ENCODE results near the gene MRPL53. TPM values are rescaled to one million over a fixed set of nuclear protein-coding genes. Genes with fewer than 3 reads are reported as not detected.
"Not testable (repeated sequence)": the region's sequence is repeated elsewhere in the genome, so short reads cannot be mapped to it uniquely, and the experiment has no call there.

MRPL53 gene
- total RNA-seq, 2 experiments from 2014 or later = 72.5 to 83.1 TPM

GRCh38 chr2:74450570-74451190 is 21.8 kb downstream of the MRPL53 start:
- Mint-ChIP-seq H3K27ac (peak overlapping the region; percentile 41), H3K27me3 (peaks cover 6% of the 10 kb centered on the region), H3K36me3 (ENCODE audit: low read depth) (peaks cover 2% of the 10 kb centered on the region), H3K4me3 (no peak overlapping the region), H3K9me3 (no peaks in the 10 kb centered on the region), H3K4me1 (peaks cover 34% of the 10 kb centered on the region)
- ChIA-PET CTCF (interaction anchor here (0.7 to 0.9 kb wide), 2 partner anchors 10 to 11 kb away, joined by 3 to 4 read pairs; no protein-coding TSS in a partner anchor), POLR2A (no interaction called here)
- no peak for DNase-seq

GRCh38 chr2:74448771-74449170 is 23.7 kb downstream of the MRPL53 start:
- peaks cover 19% of the 10 kb centered on the region for H3K4me1 Mint-ChIP-seq
- CTCF ChIA-PET = interaction anchor here (1.1 kb wide), 1 partner anchor 9 kb away, joined by 3 read pairs; no protein-coding TSS in a partner anchor
- H3K27ac Mint-ChIP-seq = peak overlapping the region; percentile 20
- H3K27me3 Mint-ChIP-seq = peaks cover 19% of the 10 kb centered on the region
- POLR2A ChIA-PET = no interaction called here
- no peaks in the 10 kb centered on the region for H3K9me3 Mint-ChIP-seq
- no peaks in the 10 kb centered on the region for H3K36me3 Mint-ChIP-seq (ENCODE audit: low read depth)
- no peak for DNase-seq
- H3K4me3 Mint-ChIP-seq = no peak overlapping the region

GRCh38 chr2:74447230-74447999 is 25.1 kb downstream of the MRPL53 start:
- peaks cover 25% of the 10 kb centered on the region for H3K27me3 Mint-ChIP-seq
- H3K4me3 Mint-ChIP-seq = no peak overlapping the region
- H3K36me3 Mint-ChIP-seq (ENCODE audit: low read depth) = no peaks in the 10 kb centered on the region
- H3K4me1 Mint-ChIP-seq = peaks cover 6% of the 10 kb centered on the region
- DNase-seq = no peak
- POLR2A ChIA-PET = no interaction called here
- CTCF ChIA-PET = no interaction called here
- no peaks in the 10 kb centered on the region for H3K9me3 Mint-ChIP-seq
- no peak overlapping the region for H3K27ac Mint-ChIP-seq

- H3K36me3 Mint-ChIP-seq (ENCODE audit: low read depth) = no peaks in the 10 kb centered on the region
- H3K27ac Mint-ChIP-seq = no peak overlapping the region
- H3K4me3 Mint-ChIP-seq = no peak overlapping the region
- ChIA-PET CTCF (interaction anchor here (0.8 to 1.6 kb wide), 3 partner anchors 10 to 89 kb away, joined by 3 to 4 read pairs (median 3); partner anchors contain the start of gene INO80B), POLR2A (no interaction called here)
- no peaks in the 10 kb centered on the region for H3K9me3 Mint-ChIP-seq
- DNase-seq = no peak
- peaks cover 11% of the 10 kb centered on the region for H3K4me1 Mint-ChIP-seq
- peaks cover 36% of the 10 kb centered on the region for H3K27me3 Mint-ChIP-seq
Measured at GRCh38 chr2:74444498-74445318, 27.8 kb downstream of the MRPL53 start.

GRCh38 chr2:74442483-74443297 is 29.8 kb downstream of the MRPL53 start:
- peak overlapping the region; percentile 55 for H3K4me3 Mint-ChIP-seq
- H3K36me3 Mint-ChIP-seq (ENCODE audit: low read depth); H3K27ac Mint-ChIP-seq; DNase-seq; H3K4me1 Mint-ChIP-seq; POLR2A ChIA-PET; H3K9me3 Mint-ChIP-seq: not testable (repeated sequence)
- H3K27me3 Mint-ChIP-seq = peaks cover 52% of the 10 kb centered on the region
- CTCF ChIA-PET = interaction anchor here (0.9 to 1.8 kb wide), 4 partner anchors 9 to 20 kb away, joined by 3 to 6 read pairs (median 4); no protein-coding TSS in a partner anchor

- ChIA-PET POLR2A (no interaction called here), CTCF (interaction anchor here (0.9 to 1.8 kb wide), 4 partner anchors 9 to 145 kb away, joined by 3 to 6 read pairs (median 4); no protein-coding TSS in a partner anchor)
- no peaks in the 10 kb centered on the region for H3K36me3 Mint-ChIP-seq (ENCODE audit: low read depth)
- no peak within 1 kb of the TSS for H3K27ac Mint-ChIP-seq
- H3K4me1 Mint-ChIP-seq = peaks cover 9% of the 10 kb centered on the region
- H3K27me3 Mint-ChIP-seq = peaks cover 46% of the 10 kb centered on the region
- no peaks in the 10 kb centered on the region for H3K9me3 Mint-ChIP-seq
- peak within 1 kb of the TSS; percentile 55 for H3K4me3 Mint-ChIP-seq
- no peak for DNase-seq
Measured at GRCh38 chr2:74441690-74442482, 30.6 kb downstream of the MRPL53 start, which contains the start of gene RTKN. TSS of gene RTKN (minus strand) at chr2:74441937. CDS start at chr2:74441816, 121 bp downstream.

GRCh38 chr2:74441170-74441689 is 31.2 kb downstream of the MRPL53 start:
- peaks cover 9% of the 10 kb centered on the region for H3K4me1 Mint-ChIP-seq
- CTCF ChIA-PET = interaction anchor here (1.0 to 2.9 kb wide), 5 partner anchors 9 to 146 kb away, joined by 3 to 10 read pairs (median 3); partner anchors contain the start of gene INO80B
- no peak for DNase-seq
- peaks cover 46% of the 10 kb centered on the region for H3K27me3 Mint-ChIP-seq
- POLR2A ChIA-PET = interaction anchor here (0.5 kb wide), 1 partner anchor 43 kb away, joined by 4 read pairs; no protein-coding TSS in a partner anchor
- H3K36me3 Mint-ChIP-seq (ENCODE audit: low read depth) = no peaks in the 10 kb centered on the region
- H3K4me3 Mint-ChIP-seq = no peak overlapping the region
- no peak overlapping the region for H3K27ac Mint-ChIP-seq
- no peaks in the 10 kb centered on the region for H3K9me3 Mint-ChIP-seq

- peaks cover 9% of the 10 kb centered on the region for H3K4me1 Mint-ChIP-seq
- no peak for DNase-seq
- no peaks in the 10 kb centered on the region for H3K36me3 Mint-ChIP-seq (ENCODE audit: low read depth)
- peak overlapping the region; percentile 36 for H3K4me3 Mint-ChIP-seq
- CTCF ChIA-PET = interaction anchor here (0.6 to 2.9 kb wide), 10 partner anchors 8 to 147 kb away, joined by 3 to 10 read pairs (median 3); partner anchors contain the start of genes C2orf81, INO80B and WDR54
- POLR2A ChIA-PET = interaction anchor here (0.5 kb wide), 1 partner anchor 43 kb away, joined by 4 read pairs; no protein-coding TSS in a partner anchor
- no peaks in the 10 kb centered on the region for H3K9me3 Mint-ChIP-seq
- H3K27ac Mint-ChIP-seq = no peak overlapping the region
- peaks cover 46% of the 10 kb centered on the region for H3K27me3 Mint-ChIP-seq
Measured at GRCh38 chr2:74440378-74441169, 31.9 kb downstream of the MRPL53 start.

- Mint-ChIP-seq H3K27ac (no peak overlapping the region), H3K4me1 (peaks cover 9% of the 10 kb centered on the region), H3K27me3 (peaks cover 43% of the 10 kb centered on the region), H3K4me3 (no peak overlapping the region), H3K9me3 (no peaks in the 10 kb centered on the region), H3K36me3 (ENCODE audit: low read depth) (no peaks in the 10 kb centered on the region)
- ChIA-PET POLR2A (no interaction called here), CTCF (interaction anchor here (0.6 to 2.9 kb wide), 9 partner anchors 9 to 92 kb away, joined by 3 to 10 read pairs (median 4); partner anchors contain the start of genes C2orf81, INO80B and WDR54)
- DNase-seq = no peak
Measured at GRCh38 chr2:74439803-74440377, 32.6 kb downstream of the MRPL53 start.

- Mint-ChIP-seq H3K36me3 (ENCODE audit: low read depth) (no peaks in the 10 kb centered on the region), H3K27me3 (peaks cover 38% of the 10 kb centered on the region), H3K27ac (no peak overlapping the region), H3K9me3 (no peaks in the 10 kb centered on the region), H3K4me1 (peaks cover 9% of the 10 kb centered on the region), H3K4me3 (no peak overlapping the region)
- ChIA-PET CTCF (interaction anchor here (0.8 to 2.9 kb wide), 7 partner anchors 9 to 42 kb away, joined by 3 to 10 read pairs (median 5); partner anchors contain the start of genes C2orf81, INO80B and WDR54), POLR2A (no interaction called here)
- no peak for DNase-seq
Measured at GRCh38 chr2:74439373-74439772, 33.1 kb downstream of the MRPL53 start.

Measured in activated CD4-positive, alpha-beta T cell treated with anti-CD3 and anti-CD28 coated beads, Interleukin-2, amount 10 ng/mL, durations not matched to agents 7 days and 5 days (primary cell).